ENCODE measurements around the gene FABP3.

DNA sequence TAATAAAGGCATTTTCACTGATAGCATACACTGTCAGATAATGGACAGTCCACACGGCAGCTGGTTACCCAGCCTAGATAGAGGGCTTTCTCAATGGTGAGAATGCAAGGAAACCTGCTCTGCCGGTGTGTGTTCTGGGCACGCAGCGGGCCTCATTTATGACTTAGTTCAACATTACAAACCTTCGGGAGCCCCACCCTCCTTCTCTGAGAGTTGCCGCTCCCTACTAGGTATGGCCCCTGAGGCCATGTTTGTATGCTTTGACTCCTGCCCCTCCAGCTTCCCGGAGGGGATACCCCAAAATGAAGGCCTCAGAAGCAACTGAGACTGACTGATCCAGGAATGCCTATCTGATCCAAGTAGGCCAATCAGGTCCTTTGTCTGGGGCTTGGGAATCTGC is 17.2 kb upstream of the FABP3 start:
- TF ChIP-seq CTCF (IDR thresholded peaks at IDR 0.05; ENCODE audit: low read depth, low read length) (no peak), EZH2phosphoT487 (IDR thresholded peaks at IDR 0.05; ENCODE audit: low read depth) (no peak)
